ENCODE results near the gene ZNF865. TPM values are rescaled to one million over a fixed set of nuclear protein-coding genes. Genes with fewer than 3 reads are reported as not detected.

ZNF865 gene
- polyA plus RNA-seq, 1 donor = 7.6 TPM

DNA sequence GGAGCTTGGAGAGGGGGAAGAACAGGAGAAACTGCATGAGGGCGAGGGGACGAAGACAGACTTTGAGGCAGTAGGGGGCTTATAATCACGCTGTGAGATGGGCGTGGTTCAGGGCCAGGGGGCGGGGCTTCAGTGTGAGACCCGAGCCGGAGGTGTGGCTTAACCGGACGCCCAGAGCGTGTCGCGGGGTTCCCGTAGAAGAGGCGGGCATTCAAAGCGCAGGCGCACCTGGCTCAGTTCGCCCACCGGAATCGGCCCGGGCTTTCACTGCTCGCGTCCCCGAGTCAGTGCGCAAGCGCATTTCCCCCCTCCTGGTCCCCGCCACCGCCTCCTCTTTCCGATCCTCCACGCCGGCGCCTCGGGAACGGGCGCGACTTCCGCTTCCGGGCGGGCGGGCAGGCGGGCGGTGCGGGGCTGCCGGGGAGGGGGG, 225 bp upstream of the ZNF865 start:
- peak; percentile 88 for DNase-seq (ENCODE audit: low read depth)

DNA sequence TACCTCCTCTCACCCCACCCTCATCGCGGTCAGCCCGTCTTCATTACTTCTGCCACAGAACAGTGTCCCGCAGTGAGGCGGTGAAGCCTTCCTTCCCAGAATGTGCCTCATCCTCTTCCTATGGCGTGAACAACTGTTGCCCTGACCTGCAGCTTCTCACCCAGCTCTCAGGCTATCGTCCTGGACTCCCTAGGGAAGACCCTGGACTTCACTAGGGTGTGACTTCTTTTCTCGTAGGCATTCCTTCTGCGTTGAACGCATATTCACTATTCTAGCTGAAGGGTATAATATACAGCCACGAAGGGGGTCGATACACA, 982 bp downstream of the ZNF865 start:
- DNase-seq (ENCODE audit: low read depth) = no peak

DNA sequence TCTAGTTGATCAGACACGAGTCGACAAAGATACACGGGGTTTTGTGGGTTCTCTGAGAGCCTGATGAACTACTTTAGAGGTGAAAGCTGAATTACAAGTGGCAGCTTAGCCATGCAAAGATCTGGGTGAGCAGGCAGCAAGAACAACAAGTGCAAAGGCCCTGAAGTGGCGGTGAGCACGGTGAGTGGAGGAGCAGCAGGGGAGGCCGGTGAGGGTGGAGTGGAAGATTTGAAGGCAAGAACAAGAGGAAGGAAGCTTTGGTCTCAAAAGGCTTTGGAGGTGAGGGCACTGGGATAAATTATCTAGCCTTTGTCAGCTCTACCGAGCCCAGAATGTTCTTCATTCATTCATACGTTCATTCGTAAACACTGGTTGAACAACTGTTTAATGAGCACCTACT, 1.4 kb downstream of the ZNF865 start:
- DNase-seq (ENCODE audit: low read depth) = no peak

DNA sequence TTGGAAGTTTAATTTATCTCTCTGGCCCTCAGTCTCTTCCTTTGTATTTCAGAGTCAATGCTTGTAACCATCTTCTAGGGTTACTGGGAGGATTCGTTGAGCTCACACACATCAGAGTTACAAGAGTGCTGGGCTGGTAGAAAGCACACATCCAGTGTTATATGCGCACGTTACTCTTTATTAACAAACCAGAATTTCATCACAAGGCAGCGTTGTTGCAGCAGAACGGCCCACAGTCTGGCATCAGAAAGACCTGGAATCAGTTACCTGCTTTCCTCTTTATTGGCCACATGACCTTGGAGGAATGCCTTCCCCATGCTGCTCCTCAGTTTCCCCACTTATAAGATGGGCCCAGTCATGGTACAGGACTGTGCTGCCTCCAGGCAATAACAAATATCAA, 3.9 kb downstream of the ZNF865 start:
- no peak for DNase-seq (ENCODE audit: low read depth)

DNA sequence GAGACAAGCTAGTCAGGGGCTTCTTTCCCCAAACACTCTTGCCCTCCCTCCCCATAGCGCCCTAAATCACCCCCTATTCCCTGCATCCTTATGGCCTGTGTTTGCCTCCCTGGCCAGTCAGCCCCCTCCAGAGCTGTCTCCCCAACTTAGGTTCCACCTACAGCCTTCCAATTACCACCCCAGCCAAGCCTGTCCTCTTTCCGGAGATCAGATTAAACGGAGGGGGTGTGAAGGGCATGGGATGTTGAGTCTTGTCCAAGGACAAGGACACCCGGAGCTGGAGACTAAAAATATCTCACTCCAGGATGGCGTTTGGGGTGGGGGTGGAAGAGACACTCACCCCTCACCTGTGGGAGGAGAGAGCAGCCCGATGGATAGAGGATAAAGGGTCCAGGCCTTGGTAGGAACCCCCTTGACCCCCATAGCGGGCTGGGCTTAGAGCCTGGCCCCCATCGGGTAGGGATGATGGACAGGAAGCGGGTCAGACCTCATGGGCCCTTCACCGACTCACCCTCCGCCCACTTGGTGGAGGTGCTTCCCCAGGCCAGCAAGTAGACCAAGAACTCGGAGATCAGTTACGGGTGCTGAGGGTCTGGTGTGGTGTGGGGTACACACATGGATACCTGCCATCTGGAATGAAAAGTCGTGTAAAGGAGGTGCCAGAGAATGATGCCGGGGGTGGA, 6.0 kb downstream of the ZNF865 start:
- DNase-seq (ENCODE audit: low read depth) = no peak

DNA sequence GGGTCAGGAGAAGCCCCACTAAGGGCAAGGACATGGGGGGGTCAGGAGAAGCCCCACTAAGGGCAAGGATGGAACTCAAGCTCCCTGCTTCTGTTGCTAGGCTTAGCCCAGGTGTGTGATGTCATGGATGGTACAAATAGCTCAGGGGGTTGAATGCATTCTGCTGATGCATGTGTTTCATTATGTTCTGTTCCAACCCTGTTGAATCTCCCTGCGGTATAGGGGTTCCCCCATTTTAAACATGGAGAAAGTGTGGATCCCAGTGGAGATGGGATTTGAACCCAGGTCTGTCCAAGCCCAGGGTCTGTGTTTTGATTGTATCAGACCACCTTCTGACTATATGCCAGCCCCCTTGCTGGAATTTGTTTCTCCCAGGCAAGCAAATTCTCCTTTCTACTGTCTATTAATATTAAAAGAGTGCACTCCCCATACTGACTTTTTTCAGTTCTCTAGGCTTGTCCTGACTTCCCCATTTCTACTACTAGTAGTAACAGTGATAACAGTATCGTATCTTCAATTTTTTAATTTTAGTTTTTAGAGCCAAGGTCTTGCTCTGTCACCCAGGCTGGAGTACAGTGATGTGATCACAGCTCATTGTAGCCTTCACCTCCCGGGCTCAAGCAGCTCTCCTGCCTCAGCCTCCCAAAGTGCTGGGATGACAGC, 6.7 kb downstream of the ZNF865 start:
- no peak for DNase-seq (ENCODE audit: low read depth)

DNA sequence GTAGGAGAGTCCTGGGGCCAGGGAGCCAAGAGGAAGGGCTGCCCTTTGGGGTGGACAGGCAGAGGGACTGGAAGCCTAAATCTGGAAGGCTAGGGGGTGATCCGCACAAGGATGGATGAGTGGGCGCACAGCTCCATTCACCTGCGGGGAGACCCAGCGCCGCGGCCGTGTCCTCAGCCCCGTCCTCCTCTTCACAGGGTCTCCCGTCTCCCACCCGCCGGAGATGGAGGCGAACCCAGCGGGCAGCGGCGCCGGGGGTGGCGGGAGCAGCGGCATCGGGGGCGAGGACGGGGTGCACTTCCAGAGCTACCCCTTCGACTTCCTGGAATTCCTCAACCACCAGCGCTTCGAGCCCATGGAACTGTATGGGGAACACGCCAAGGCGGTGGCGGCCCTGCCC, 7.9 kb downstream of the ZNF865 start:
- DNase-seq (ENCODE audit: low read depth) = no peak

DNA sequence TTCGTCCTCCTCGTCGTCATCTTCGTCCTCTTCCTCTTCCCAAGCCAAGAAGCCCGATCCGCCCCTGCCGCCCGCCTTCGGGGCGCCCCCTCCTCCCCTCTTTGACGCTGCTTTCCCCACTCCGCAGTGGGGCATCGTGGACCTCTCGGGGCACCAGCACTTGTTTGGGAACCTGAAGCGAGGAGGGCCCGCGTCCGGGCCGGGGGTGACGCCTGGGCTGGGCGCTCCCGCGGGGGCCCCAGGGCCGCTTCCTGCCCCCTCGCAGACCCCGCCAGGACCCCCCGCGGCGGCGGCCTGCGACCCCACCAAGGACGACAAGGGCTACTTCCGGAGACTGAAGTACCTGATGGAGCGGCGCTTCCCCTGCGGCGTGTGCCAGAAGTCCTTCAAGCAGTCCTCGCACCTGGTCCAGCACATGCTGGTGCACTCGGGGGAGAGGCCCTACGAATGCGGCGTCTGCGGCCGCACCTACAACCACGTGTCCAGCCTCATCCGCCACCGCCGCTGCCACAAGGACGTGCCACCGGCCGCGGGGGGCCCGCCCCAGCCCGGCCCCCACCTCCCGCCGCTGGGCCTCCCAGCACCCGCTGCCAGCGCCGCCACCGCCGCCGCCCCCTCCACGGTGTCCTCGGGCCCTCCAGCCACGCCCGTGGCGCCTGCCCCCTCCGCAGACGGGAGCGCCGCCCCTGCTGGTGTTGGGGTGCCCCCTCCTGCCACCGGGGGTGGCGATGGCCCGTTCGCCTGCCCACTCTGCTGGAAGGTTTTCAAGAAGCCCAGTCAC, 8.7 kb downstream of the ZNF865 start:
- DNase-seq (ENCODE audit: low read depth) = no peak

DNA sequence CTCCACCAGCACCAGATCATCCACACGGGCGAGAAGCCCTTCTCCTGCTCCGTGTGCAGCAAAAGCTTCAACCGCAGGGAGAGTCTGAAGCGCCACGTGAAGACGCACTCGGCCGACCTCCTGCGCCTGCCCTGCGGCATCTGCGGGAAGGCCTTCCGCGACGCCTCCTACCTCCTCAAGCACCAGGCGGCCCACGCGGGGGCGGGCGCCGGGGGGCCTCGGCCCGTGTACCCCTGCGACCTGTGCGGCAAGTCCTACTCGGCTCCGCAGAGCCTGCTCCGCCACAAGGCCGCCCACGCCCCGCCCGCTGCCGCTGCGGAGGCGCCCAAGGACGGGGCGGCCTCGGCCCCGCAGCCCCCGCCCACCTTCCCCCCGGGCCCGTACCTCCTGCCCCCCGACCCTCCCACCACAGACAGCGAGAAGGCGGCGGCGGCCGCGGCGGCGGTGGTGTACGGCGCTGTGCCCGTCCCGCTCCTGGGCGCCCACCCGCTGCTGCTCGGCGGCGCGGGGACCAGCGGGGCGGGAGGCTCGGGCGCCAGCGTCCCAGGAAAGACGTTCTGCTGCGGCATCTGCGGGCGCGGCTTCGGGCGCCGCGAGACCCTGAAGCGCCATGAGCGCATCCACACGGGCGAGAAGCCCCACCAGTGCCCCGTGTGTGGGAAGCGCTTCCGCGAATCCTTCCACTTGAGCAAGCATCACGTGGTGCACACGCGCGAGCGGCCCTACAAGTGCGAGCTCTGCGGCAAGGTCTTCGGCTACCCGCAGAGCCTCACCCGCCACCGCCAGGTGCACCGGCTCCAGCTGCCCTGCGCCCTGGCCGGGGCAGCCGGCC, 9.5 kb downstream of the ZNF865 start:
- no peak for DNase-seq (ENCODE audit: low read depth)

DNA sequence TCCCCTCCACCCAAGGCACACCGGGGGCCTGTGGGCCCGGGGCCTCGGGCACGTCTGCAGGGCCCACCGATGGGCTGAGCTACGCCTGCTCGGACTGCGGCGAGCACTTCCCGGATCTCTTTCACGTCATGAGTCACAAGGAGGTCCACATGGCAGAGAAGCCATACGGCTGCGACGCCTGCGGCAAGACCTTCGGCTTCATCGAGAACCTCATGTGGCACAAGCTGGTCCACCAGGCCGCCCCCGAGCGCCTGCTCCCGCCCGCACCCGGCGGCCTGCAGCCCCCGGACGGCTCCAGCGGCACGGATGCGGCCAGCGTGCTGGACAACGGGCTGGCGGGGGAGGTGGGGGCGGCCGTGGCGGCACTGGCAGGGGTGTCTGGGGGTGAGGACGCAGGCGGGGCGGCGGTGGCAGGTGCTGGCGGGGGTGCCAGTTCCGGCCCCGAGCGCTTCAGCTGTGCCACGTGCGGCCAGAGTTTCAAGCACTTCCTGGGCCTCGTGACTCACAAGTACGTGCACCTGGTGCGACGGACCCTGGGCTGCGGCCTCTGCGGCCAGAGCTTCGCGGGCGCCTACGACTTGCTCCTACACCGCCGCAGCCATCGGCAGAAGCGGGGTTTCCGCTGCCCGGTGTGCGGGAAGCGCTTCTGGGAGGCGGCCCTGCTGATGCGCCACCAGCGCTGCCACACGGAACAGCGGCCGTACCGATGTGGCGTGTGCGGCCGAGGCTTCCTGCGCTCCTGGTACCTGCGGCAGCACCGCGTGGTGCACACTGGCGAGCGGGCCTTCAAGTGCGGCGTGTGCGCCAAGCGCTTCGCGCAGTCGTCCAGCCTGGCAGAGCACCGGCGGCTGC, 10.3 kb downstream of the ZNF865 start:
- DNase-seq (ENCODE audit: low read depth) = no peak

DNA sequence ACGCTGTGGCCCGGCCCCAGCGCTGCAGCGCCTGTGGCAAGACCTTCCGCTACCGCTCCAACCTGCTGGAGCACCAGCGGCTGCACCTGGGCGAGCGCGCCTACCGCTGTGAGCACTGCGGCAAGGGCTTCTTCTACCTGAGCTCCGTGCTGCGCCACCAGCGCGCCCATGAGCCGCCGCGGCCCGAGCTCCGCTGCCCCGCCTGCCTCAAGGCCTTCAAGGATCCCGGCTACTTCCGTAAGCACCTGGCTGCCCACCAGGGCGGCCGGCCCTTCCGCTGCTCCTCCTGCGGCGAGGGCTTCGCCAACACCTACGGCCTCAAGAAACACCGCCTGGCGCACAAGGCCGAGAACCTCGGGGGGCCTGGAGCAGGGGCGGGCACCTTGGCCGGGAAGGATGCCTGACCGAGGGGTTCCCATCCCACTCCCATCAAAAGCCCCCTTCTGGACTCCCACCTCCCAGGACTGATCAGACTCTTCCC, 11.0 kb downstream of the ZNF865 start:
- DNase-seq (ENCODE audit: low read depth) = no peak

DNA sequence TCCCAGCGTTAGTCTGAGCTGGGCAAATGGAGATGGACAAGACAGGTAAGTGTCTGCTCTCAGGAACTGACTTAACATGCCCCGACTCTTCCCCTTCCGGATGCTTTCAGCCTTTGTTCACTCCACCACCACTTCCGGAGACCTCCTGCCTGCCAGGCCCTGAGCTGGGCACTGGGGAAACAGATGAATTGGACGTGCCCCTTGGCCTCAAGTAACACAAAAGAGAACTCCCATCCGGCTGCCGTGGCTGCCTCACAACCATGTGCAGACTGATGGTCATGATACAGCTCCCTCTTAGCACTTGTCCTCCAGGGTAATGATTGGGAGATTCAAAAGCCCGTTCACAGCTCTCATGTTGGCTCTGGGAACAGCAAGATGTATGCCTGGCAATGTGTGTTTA, 12.0 kb downstream of the ZNF865 start:
- no peak for DNase-seq (ENCODE audit: low read depth)

DNA sequence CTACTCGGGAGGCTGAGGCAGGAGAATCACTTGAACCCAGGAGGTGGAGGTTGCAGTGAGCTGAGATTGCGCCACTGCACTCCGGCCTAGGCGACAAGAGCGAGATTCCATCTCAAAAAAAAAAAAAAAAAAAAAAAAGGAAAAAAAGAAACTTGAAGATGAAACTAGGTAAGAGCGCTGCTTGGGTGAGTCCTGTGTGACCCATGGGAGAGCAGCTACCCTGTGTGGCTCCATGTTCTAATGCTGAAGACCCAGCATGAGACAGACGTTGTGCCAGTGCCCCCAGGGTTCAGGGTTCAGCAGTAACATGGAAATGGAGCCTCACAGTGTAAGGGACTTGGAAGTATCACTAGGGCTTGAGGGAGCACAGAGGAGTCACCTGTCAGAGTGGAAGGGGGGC, 13.0 kb downstream of the ZNF865 start:
- no peak for DNase-seq (ENCODE audit: low read depth)

DNA sequence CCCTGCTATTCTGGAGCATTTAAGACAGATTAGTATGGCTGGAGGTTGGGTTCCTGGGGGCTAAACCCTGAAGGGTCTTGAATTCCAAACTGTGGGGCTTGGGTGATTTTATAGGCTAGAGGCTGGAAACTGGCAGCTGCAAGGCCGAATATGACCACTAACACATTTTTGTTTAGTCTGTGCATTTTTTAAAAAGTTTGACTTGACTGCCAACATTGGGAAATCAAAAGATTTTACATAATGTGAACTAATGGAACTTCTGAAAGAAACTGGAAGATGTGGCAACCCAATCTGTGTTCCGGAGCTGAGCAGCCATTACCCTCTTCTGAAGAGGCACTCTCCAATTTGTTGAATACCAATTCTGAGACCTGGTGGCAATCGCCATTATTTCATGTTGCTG, 13.8 kb downstream of the ZNF865 start:
- DNase-seq (ENCODE audit: low read depth) = no peak

DNA sequence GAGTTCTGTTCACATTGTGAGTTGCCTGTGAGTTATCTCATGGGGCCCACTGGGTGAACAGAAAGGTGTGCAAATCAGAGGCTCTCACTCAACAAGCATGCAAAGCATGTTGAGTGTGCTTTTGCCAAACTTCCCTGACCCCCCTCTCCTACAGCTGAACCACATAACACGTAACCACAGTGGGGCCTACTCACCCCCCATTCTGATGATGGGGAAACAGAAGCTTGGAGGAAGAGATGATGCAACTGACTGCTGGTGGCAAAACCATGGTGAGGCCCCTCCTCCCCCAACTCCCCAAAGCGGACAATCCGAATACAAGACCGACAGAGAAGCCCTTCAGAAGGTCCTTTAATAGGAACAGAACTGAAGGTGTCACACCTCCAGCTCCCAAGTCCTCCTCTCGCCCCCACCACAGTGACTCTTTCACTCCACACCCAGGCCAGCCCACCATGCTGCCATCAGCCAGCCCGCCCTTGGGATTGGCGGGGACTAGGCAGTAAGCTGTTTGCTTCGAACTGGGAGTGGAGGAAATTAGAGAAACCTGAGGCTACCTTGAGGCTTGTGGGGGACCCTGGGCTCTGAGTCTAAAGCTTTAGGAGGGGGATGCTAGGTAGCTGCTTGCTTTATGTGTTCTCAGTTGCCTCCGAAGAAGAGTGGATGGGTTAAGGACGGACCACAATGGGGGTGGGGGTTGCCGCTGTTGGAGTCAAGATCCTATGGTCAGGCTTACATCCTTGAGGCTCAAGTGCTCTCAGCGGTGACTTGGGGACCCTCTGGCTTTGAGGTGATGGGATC, 15.2 kb downstream of the ZNF865 start:
- DNase-seq (ENCODE audit: low read depth) = no peak

DNA sequence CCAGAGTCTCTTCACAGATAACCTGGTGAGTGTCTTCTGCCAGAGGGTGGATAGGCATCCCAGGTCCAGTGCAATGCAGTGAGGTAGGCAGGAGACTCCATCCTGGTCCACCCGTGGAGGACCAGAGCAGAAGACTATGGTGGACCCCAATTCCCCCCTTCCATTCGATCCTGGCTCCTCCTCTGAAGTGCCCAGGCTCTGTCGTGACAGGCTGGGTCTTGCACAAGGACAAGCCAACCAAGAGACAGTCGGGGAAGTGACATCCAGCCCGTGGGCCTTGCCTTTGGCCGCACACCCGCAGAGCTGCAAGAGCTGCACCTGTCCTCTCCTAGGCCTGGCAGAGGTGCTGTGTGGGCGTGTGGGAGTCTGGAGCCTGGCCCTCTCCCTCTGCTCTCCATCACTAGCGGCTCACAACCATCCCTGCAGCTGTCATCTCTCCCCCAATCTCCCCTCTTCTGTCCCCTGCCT, 15.8 kb downstream of the ZNF865 start:
- no peak for DNase-seq (ENCODE audit: low read depth)

DNA sequence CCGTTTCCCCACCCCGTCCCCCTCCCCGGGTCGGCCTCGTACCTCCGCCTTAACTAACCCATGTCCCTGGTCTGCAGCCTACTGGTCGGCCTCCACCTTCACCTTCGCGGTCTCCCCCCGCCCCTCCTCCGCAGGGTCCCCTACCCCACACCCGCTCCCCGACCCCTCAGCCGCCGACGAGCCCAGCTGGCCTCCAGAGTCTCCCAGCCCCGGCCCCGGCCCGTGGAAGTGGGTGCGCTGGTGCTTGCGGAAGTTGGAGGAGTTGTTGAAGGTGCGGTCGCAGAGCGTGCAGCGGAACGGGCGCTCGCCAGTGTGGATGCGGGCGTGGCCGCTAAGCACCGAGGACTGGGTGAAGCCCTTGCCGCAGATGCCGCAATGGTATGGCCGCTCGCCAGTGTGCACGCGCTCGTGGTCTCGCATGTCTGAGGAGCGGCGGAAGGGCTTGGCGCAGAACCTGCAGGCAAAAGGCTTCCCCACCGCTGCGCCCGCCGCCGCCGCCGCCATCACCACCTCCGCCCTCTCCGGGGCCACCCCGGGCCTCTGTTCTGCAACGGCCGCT, 16.3 kb downstream of the ZNF865 start:
- DNase-seq (ENCODE audit: low read depth) = no peak

DNA sequence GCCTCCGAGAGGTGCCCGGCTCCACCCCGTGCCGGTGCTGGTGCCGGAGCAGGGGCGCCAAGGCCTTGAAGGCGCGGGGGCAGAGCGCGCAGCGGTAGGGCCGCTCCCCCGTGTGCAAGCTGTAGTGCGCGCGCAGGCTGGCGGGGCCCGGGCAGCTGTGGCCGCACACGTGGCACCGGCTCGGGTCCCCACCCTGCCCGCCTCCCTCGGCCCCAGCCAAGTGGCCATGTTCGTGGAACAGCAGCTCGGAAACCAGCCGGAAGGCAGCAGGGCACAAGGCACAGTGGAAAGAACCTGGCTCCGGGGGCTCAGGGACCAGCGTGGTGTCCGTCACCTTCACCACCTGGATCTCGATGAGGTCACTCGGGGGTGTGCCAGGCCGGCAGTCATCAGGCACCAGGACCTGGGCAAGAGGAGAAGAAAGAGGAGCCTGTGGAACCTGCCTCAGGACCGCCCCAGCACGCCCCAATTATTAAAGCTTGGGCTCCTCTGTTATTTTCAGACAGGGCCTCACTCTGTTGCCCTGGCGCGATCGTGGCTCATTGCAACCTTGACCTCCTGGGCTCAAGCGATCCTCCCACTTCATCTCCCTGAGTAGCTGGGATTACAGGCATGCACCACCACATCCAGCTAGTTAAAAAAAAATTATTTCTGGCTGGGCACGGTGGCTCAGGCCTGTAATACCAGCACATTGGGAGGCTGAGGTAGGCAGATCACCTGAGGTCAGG, 17.0 kb downstream of the ZNF865 start:
- no peak for DNase-seq (ENCODE audit: low read depth)

DNA sequence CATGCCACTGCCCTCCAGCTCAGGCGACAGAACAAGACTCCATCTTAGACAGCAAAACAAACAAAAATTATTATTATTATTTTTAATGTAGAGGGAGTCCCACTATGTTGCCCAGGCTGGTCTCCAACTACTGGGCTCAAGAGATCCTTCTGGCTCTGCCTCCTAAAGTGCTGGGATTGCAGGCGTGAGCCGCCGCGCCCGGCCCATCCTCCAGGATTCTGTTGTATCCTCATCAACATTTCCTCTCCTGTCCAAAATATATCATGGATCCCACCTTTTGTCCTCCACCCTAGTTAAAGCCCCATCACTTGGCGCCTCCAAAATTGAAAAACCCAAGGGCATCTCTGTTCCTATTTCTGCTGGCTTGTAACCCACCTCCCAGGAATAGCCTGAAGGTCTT, 17.7 kb downstream of the ZNF865 start:
- no peak for DNase-seq (ENCODE audit: low read depth)
